ENCODE measurements around the gene PPP1CA.

GRCh38 chr11:67410984-67411784 lies 9.5 kb upstream of the PPP1CA start:
- TF ChIP-seq CTCF (IDR thresholded peaks at IDR 0.05) (no peak), POLR2A (IDR thresholded peaks at IDR 0.05) (no peak)
